MCF 10A (cell line): ENCODE measurements around the gene HSPB2. TPM values are rescaled to one million over a fixed set of nuclear protein-coding genes. Genes with fewer than 3 reads are reported as not detected.

ENCODE experiments used
- BruUV-seq: library from RNA; stranded (reverse); fragments of 400-500 nt; replicated peaks from 2 replicates; lab custom pipeline; 2021; lab: Mats Ljungman, UMichigan
- CTCF ChIA-PET: fragments of 300-600 bp; sonication (Branson Sonifier 250); formaldehyde crosslinking; extraction: SDS; loops from one replicate; lab custom pipeline; 2021; ENCODE audit warnings: antibody characterized with exemption, inconsistent platforms; lab: Yijun Ruan, JAX
- POLR2A ChIA-PET: fragments of 300-600, 350-650 bp; sonication (Branson Sonifier 250); formaldehyde crosslinking; extraction: SDS; loops from one replicate; lab custom pipeline; 2020; ENCODE audit warnings: antibody characterized with exemption, inconsistent platforms; lab: Yijun Ruan, JAX
- DNase-seq: peaks from one replicate; pipeline ENCODE4 v3.0.0-alpha.2; 2018; ENCODE audit not compliant: unreplicated experiment
- H3K27ac Mint-ChIP-seq: one replicate; pipeline ENCODE4 v1.8.0; 2022; ENCODE audit warnings: mild to moderate bottlenecking, low read depth, mixed read lengths; ENCODE audit not compliant: unreplicated experiment
- H3K27me3 Mint-ChIP-seq: one replicate; pipeline ENCODE4 v1.8.0; 2022; ENCODE audit warnings: mixed read lengths; ENCODE audit not compliant: insufficient read depth, unreplicated experiment
- H3K36me3 Mint-ChIP-seq: one replicate; pipeline ENCODE4 v1.8.0; 2022; ENCODE audit warnings: mild to moderate bottlenecking, moderate library complexity, mixed read lengths; ENCODE audit not compliant: insufficient read depth, unreplicated experiment
- H3K4me1 Mint-ChIP-seq: one replicate; pipeline ENCODE4 v1.8.0; 2022; ENCODE audit warnings: mixed read lengths; ENCODE audit not compliant: insufficient read depth, unreplicated experiment
- H3K4me3 Mint-ChIP-seq: one replicate; pipeline ENCODE4 v1.8.0; 2022; ENCODE audit warnings: mild to moderate bottlenecking, moderate library complexity, mixed read lengths; ENCODE audit not compliant: unreplicated experiment
- H3K9me3 Mint-ChIP-seq: one replicate; pipeline ENCODE4 v1.8.0; 2022; ENCODE audit warnings: mixed read lengths; ENCODE audit not compliant: unreplicated experiment
- intact Hi-C: fragments of 100-400 bp; cut with micrococcal nuclease; formaldehyde crosslinking; loops from 2 replicates; pipeline ENCODE4 v1.14.1; 2022
- total RNA-seq: library from RNA; stranded (reverse); gene quantifications from 2 replicates; pipeline ENCODE4 v1.2.3, GENCODE V29; 2022
- TF ChIP-seq, protein P1 (sequence below): fragments of 200-600 bp; IDR thresholded peaks from one replicate; pipeline ENCODE4 v1.8.0; 2022; ENCODE audit warnings: antibody characterized with exemption, mild to moderate bottlenecking; ENCODE audit not compliant: unreplicated experiment

Gene HSPB2
- total RNA-seq, 1 experiment from 2014 or later: 0.23 TPM

DNA sequence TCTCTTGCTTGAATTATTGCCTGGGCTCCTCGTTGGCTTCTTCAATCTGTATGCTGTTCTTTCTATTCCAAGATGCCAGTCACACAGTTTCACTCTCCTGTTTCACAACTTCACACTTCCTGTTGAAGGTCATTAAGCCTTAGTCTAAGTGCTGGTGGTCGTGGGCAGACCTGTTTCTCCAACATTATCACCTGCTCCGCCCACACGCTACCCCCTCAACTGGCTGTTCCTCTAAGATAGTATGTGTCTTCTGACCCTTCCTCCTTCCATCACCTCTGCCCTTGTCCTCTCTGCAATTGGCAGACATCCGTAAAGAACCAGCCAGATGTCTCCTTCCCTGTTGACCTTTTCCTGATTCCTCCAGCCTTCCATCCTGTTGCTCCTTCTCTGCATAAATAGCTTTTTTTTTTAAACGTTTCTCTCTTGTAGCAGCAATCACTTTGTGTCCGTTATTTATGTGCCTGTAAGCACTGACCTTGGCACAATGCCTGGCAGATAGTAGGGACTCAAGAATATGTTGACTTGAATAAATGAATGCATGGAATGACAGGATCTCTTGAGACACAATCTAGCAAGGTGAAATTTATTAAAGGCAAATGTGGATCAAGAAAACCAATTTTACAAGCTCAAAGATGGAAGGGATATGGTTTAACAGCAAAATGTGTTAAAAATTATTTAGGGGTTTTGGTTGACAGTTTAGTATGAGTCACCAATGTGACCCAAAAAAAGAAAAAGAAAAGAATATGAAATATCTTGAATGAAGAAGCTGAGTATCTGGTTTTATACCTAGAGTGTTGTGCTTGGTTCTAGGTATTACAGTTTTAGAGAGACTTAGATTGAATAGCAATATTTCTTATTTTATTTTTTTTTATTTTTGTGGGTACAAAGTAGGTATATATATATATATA is 37.2 kb downstream of the HSPB2 start:
- ChIA-PET POLR2A (interaction anchor here (0.8 to 2.0 kb wide), 4 partner anchors 11 to 25 kb away, joined by 4 to 13 read pairs (median 5); no protein-coding TSS in a partner anchor), CTCF (no interaction called here)
- no TSS peak for BruUV-seq
- no peaks in the 10 kb centered on the region for H3K36me3 Mint-ChIP-seq
- H3K27ac Mint-ChIP-seq: no peak overlapping the region
- no peak for DNase-seq
- TF ChIP-seq, protein P1, sequence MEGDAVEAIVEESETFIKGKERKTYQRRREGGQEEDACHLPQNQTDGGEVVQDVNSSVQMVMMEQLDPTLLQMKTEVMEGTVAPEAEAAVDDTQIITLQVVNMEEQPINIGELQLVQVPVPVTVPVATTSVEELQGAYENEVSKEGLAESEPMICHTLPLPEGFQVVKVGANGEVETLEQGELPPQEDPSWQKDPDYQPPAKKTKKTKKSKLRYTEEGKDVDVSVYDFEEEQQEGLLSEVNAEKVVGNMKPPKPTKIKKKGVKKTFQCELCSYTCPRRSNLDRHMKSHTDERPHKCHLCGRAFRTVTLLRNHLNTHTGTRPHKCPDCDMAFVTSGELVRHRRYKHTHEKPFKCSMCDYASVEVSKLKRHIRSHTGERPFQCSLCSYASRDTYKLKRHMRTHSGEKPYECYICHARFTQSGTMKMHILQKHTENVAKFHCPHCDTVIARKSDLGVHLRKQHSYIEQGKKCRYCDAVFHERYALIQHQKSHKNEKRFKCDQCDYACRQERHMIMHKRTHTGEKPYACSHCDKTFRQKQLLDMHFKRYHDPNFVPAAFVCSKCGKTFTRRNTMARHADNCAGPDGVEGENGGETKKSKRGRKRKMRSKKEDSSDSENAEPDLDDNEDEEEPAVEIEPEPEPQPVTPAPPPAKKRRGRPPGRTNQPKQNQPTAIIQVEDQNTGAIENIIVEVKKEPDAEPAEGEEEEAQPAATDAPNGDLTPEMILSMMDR: no peak
- H3K4me1 Mint-ChIP-seq: peaks cover 23% of the 10 kb centered on the region
- no peaks in the 10 kb centered on the region for H3K27me3 Mint-ChIP-seq
- H3K9me3 Mint-ChIP-seq: no peaks in the 10 kb centered on the region
- intact Hi-C loops: no loop called here
- H3K4me3 Mint-ChIP-seq: no peak overlapping the region

DNA sequence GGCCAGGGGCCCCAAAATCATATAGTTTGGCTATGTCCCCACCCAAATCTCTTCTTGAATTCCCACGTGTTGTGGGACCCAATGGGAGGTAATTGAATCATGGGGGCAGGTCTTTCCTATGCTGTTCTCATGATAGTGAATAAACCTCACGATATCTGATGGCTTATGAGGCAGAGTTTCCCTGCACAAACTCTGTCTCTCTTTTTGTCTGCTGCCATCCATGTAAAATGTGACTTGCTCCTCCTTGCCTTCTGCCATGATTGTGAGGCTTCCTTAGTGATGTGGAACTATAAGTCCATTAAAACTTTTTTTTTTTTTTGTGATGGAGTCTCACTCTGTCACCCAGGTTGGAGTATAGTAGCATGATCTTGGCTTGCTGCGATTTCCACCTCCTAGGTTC is 39.0 kb downstream of the HSPB2 start:
- peaks cover 14% of the 10 kb centered on the region for H3K4me1 Mint-ChIP-seq
- ChIA-PET CTCF (interaction anchor here (1.0 kb wide), 1 partner anchor 26 kb away, joined by 3 read pairs; no protein-coding TSS in a partner anchor), POLR2A (interaction anchor here (2.4 to 4.5 kb wide), 2 partner anchors 8 to 10 kb away, joined by 9 to 32 read pairs; no protein-coding TSS in a partner anchor)
- H3K9me3 Mint-ChIP-seq: no peaks in the 10 kb centered on the region
- intact Hi-C loops: no loop called here
- TF ChIP-seq, protein P1: no peak
- H3K4me3 Mint-ChIP-seq: no peak overlapping the region
- no peaks in the 10 kb centered on the region for H3K27me3 Mint-ChIP-seq
- no peaks in the 10 kb centered on the region for H3K36me3 Mint-ChIP-seq
- no TSS peak for BruUV-seq
- DNase-seq: no peak
- H3K27ac Mint-ChIP-seq: no peak overlapping the region

GRCh38 chr11:111954154-111954553 is 41.6 kb downstream of the HSPB2 start:
- TF ChIP-seq, protein P1: no peak
- DNase-seq: no peak
- BruUV-seq: no TSS peak
- Mint-ChIP-seq H3K4me3 (no peak overlapping the region), H3K4me1 (peaks cover 8% of the 10 kb centered on the region), H3K27ac (no peak overlapping the region), H3K9me3 (no peaks in the 10 kb centered on the region), H3K27me3 (no peaks in the 10 kb centered on the region), H3K36me3 (no peaks in the 10 kb centered on the region)
- intact Hi-C loops: no loop called here
- ChIA-PET POLR2A (interaction anchor here (0.6 to 4.5 kb wide), 5 partner anchors 7 to 24 kb away, joined by 3 to 32 read pairs (median 7); no protein-coding TSS in a partner anchor), CTCF (interaction anchor here (0.7 to 1.6 kb wide), 2 partner anchors 9 to 27 kb away, joined by 4 to 5 read pairs; no protein-coding TSS in a partner anchor)
